HCT116 (cell line): ENCODE measurements around the gene POP4. TPM values are rescaled to one million over a fixed set of nuclear protein-coding genes. Genes with fewer than 3 reads are reported as not detected.

ENCODE experiments used
- ATAC-seq: fragments of 200-7000 bp; cut with Tn5 transposase; 2 replicates; pipeline ENCODE4 v1.9.1; 2020; ENCODE audit warnings: mild to moderate bottlenecking, moderate library complexity
- BruUV-seq: library from RNA; stranded (reverse); fragments of 400-500 nt; replicated peaks from 2 replicates; lab custom pipeline; 2021; lab: Mats Ljungman, UMichigan
- CTCF ChIA-PET: fragments of 300-600 bp; sonication (Branson Sonifier 250); formaldehyde crosslinking; loops from one replicate; lab custom pipeline; 2021; ENCODE audit warnings: antibody characterized with exemption; lab: Charles Lee
- POLR2A ChIA-PET: fragments of 300-600, 350-600 bp; sonication (Branson Sonifier 250); formaldehyde crosslinking; loops from one replicate; lab custom pipeline; 2021; ENCODE audit warnings: antibody characterized with exemption; lab: Charles Lee
- RAD21 ChIA-PET, 2 experiments: fragments of 300-600 bp; sonication (Branson Sonifier 250); formaldehyde crosslinking; loops; one replicate each; lab custom pipeline; 2023; ENCODE audit warnings: low total read pairs in 2 of 2; ENCODE audit not compliant: uncharacterized antibody in 2 of 2, unreplicated experiment in 2 of 2, low non-redundant PET in 1 of 2; lab: Charles Lee
- DNase-seq: peaks from one replicate; pipeline ENCODE4 v3.0.0-alpha.2; 2010; ENCODE audit warnings: low read depth, low spot score
- H2AFZ ChIP-seq: fragments of 200-600 bp; shearing (Covaris generic), sonication (generic); 2 replicates; pipeline ENCODE4 v1.6.1; 2017; ENCODE audit warnings: low read depth, mixed run types, mixed read lengths, antibody characterized with exemption, low read length; ENCODE audit not compliant: poor library complexity, severe bottlenecking
- H3K27ac ChIP-seq: 2 replicates; pipeline ENCODE4 v1.5.1; 2012; ENCODE audit warnings: low read depth, low read length
- H3K27me3 ChIP-seq: fragments of 200-600 bp; sonication (generic); 2 replicates; pipeline ENCODE4 v1.6.1; 2016; ENCODE audit warnings: mixed run types, low read length, mixed read lengths; ENCODE audit not compliant: insufficient read depth
- H3K36me3 ChIP-seq, 2 experiments: fragments of 200-500 bp in 1 of 2; fragments of 200-600 bp in 1 of 2; sonication (Bioruptor generic) in 1 of 2; sonication (generic) in 1 of 2; 2 replicates each; pipeline versions ENCODE4 v1.5.1 to v1.6.1; 2014 to 2016; ENCODE audit warnings: low read length in 2 of 2, inconsistent platforms in 1 of 2, mixed read lengths in 1 of 2, mixed run types in 1 of 2; ENCODE audit not compliant: insufficient read depth in 2 of 2, control insufficient read depth in 1 of 2
- H3K4me1 ChIP-seq, 2 experiments: fragments of 200-600 bp in 1 of 2; sonication (generic) in 1 of 2; 2 replicates each; pipeline versions ENCODE4 v1.5.1 to v1.6.1; 2012 to 2017; ENCODE audit warnings: low read length in 2 of 2, inconsistent platforms in 1 of 2, mild to moderate bottlenecking in 1 of 2, mixed read lengths in 1 of 2, mixed run types in 1 of 2, moderate library complexity in 1 of 2; ENCODE audit not compliant: insufficient read depth in 2 of 2, control insufficient read depth in 1 of 2
- H3K4me2 ChIP-seq: fragments of 200-600 bp; sonication (generic); 2 replicates; pipeline ENCODE4 v1.6.1; 2017; ENCODE audit warnings: mixed run types, low read length, mixed read lengths
- H3K4me3 ChIP-seq, 2 experiments: fragments of 200-600 bp in 1 of 2; sonication (generic) in 1 of 2; replicated peaks in 1 of 2; 2 replicates each; pipeline ENCODE4 v1.5.1; 2011 to 2016; ENCODE audit warnings: low read length in 2 of 2, control low read depth in 1 of 2, low read depth in 1 of 2, mild to moderate bottlenecking in 1 of 2, mixed read lengths in 1 of 2, mixed run types in 1 of 2
- H3K79me2 ChIP-seq: fragments of 200-600 bp; sonication (generic); 2 replicates; pipeline ENCODE4 v1.6.1; 2017; ENCODE audit warnings: mild to moderate bottlenecking, mixed run types, low read length, moderate library complexity, mixed read lengths; ENCODE audit not compliant: insufficient read depth
- H3K9ac ChIP-seq: fragments of 200-600 bp; sonication (generic); 2 replicates; pipeline ENCODE4 v1.6.1; 2016; ENCODE audit warnings: low read length, mixed read lengths
- H3K9me2 ChIP-seq: fragments of 200-600 bp; sonication (generic), shearing (Covaris generic); 2 replicates; pipeline ENCODE4 v1.6.1; 2017; ENCODE audit warnings: mixed run types, mild to moderate bottlenecking, moderate library complexity; ENCODE audit not compliant: insufficient read depth
- H3K9me3 ChIP-seq, 2 experiments: fragments of 200-500 bp in 1 of 2; fragments of 200-600 bp in 1 of 2; sonication (Bioruptor generic) in 1 of 2; sonication (generic) in 1 of 2; 2 replicates each; pipeline ENCODE4 v1.6.1; 2014 to 2017; ENCODE audit warnings: low read length in 2 of 2, mixed read lengths in 2 of 2, inconsistent platforms in 1 of 2, low read depth in 1 of 2, mild to moderate bottlenecking in 1 of 2, mixed run types in 1 of 2, moderate library complexity in 1 of 2; ENCODE audit not compliant: control insufficient read depth in 1 of 2, insufficient read depth in 1 of 2
- H4K20me1 ChIP-seq: fragments of 200-600 bp; sonication (generic), shearing (Covaris generic); 2 replicates; pipeline ENCODE4 v1.6.1; 2017; ENCODE audit warnings: mixed run types, mild to moderate bottlenecking, moderate library complexity; ENCODE audit not compliant: insufficient read depth
- CBX3 ChIP-seq: IDR thresholded peaks from 2 replicates; pipeline ENCODE4 v1.6.1; 2012; ENCODE audit warnings: low read depth
- CEBPB ChIP-seq: IDR thresholded peaks from 2 replicates; pipeline ENCODE4 v1.6.1; 2012; ENCODE audit warnings: low read depth
- EGR1 ChIP-seq: IDR thresholded peaks from 2 replicates; pipeline ENCODE4 v1.6.1; 2012; ENCODE audit warnings: low read depth
- EZH2 ChIP-seq: fragments of 200-600 bp; sonication (generic); IDR thresholded peaks from 2 replicates; pipeline ENCODE4 v1.6.1; 2017; ENCODE audit warnings: antibody characterized with exemption, mixed run types
- EZH2phosphoT487 ChIP-seq: fragments of 200-600 bp; IDR thresholded peaks from 2 replicates; pipeline ENCODE4 v1.6.1; 2018; ENCODE audit warnings: antibody characterized with exemption, borderline replicate concordance
- FOSL1 ChIP-seq: IDR thresholded peaks from 2 replicates; pipeline ENCODE4 v1.6.1; 2012; ENCODE audit warnings: low read depth
- JUND ChIP-seq: IDR thresholded peaks from 2 replicates; pipeline ENCODE4 v1.6.1; 2012
- POLR2A ChIP-seq: IDR thresholded peaks from 2 replicates; pipeline ENCODE4 v1.7.0; 2011; ENCODE audit warnings: borderline replicate concordance; ENCODE audit not compliant: insufficient read depth, insufficient read length; ENCODE audit errors: extremely low read depth
- RAD21 ChIP-seq: IDR thresholded peaks from 2 replicates; pipeline ENCODE4 v1.6.1; 2012; ENCODE audit warnings: low read depth, mild to moderate bottlenecking
- SP1 ChIP-seq: IDR thresholded peaks from 2 replicates; pipeline ENCODE4 v1.6.1; 2012; ENCODE audit warnings: low read depth
- SRF ChIP-seq: IDR thresholded peaks from 2 replicates; pipeline ENCODE4 v1.6.1; 2012; ENCODE audit warnings: low read depth
- TCF7L2 ChIP-seq: IDR thresholded peaks from 2 replicates; pipeline ENCODE4 v1.7.0; 2011; ENCODE audit warnings: borderline replicate concordance, inconsistent platforms; ENCODE audit not compliant: insufficient read depth, insufficient read length; ENCODE audit errors: extremely low read depth
- intact Hi-C: fragments of 100-400 bp; cut with micrococcal nuclease; formaldehyde crosslinking; loops from 2 replicates; pipeline ENCODE4 v1.10.0; 2022
- total RNA-seq: library from RNA; stranded (reverse); gene quantifications from one replicate; pipeline ENCODE4 v1.2.1, GENCODE V29; 2021; ENCODE audit not compliant: unreplicated experiment
- TF ChIP-seq, protein P1 (sequence below): IDR thresholded peaks from 2 replicates; pipeline ENCODE4 v1.6.1; 2012; ENCODE audit warnings: low read depth
- TF ChIP-seq, protein P2 (sequence below), 3 experiments: fragments of 200-600 bp in 1 of 3; sonication (generic) in 1 of 3; IDR thresholded peaks in 2 of 3; conservative IDR thresholded peaks in 1 of 3; 2 replicates each; pipeline ENCODE4 v1.5.1; 2012 to 2017; ENCODE audit warnings: low read depth in 2 of 3, low read length in 2 of 3, antibody characterized with exemption in 1 of 3, borderline replicate concordance in 1 of 3, control low read depth in 1 of 3, mild to moderate bottlenecking in 1 of 3, mixed read lengths in 1 of 3, mixed run types in 1 of 3, moderate library complexity in 1 of 3; ENCODE audit not compliant: insufficient read depth in 1 of 3
- TF ChIP-seq, protein P3 (sequence below): IDR thresholded peaks from 2 replicates; pipeline ENCODE4 v1.6.1; 2012

Gene POP4
- total RNA-seq, 1 experiment from 2014 or later, result 61.2 TPM

DNA sequence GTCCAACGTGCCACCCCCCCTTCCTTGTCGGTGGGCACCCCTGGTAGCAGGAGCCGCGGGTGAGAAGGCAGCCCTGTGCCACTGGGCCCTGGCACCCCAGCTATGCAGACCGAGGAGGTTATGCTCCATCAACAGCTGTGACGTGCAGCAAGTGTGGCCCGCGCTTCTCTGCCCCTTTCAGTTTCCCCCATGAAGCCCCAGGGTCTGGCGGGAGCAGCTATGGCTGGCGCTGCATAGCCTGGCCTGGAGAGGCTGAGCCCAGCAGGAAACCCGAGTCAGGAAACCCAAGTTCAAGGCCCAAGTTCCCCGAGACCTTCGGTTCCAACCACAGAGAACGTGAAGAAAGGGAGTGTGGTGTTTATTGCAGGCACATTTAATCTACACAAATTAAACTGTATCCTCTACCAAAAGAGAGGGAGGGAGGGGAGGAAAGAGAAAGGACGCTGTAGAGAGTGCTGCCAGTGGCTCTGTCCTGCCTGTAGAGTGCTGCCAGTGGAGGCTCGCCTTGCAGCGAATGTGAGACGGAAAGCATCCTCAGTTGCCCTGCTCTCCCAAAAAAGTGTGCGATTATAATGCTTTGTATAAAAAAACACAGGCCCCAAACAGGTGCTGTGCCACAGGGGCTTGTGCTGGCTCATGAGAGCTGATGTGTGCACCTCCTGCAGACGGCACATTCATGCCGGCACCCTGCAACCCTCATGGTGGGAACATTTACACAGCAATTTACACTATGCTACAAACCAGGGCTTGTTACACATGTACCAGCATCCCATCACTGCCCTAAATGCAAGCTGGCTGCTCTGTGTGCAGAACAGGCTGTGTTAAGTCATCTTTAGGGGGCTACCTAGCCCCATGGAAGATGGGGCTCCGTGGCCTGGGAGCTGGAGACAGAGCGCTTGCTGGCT is 16.3 kb downstream of the POP4 start:
- H3K9ac ChIP-seq, result no peak overlapping the region
- no peak for ATAC-seq

More for the DNA sequence above, 16.3 kb downstream of the POP4 start:
- H3K36me3 ChIP-seq, result no peaks in the 10 kb centered on the region
- no peak for DNase-seq
- no peaks in the 10 kb centered on the region for H3K79me2 ChIP-seq
- no peaks in the 10 kb centered on the region for H3K27me3 ChIP-seq
- intact Hi-C loops, result no loop called here
- H4K20me1 ChIP-seq, result no peaks in the 10 kb centered on the region
- no peaks in the 10 kb centered on the region for H3K4me1 ChIP-seq
- H2AFZ ChIP-seq, result no peak overlapping the region
- TF ChIP-seq CBX3, result no peak
- TF ChIP-seq SP1, result no peak
- no peak for TF ChIP-seq CEBPB
- no peak for TF ChIP-seq FOSL1
- no peak for TF ChIP-seq TCF7L2
- no peak for TF ChIP-seq EZH2
- TF ChIP-seq, protein P1, sequence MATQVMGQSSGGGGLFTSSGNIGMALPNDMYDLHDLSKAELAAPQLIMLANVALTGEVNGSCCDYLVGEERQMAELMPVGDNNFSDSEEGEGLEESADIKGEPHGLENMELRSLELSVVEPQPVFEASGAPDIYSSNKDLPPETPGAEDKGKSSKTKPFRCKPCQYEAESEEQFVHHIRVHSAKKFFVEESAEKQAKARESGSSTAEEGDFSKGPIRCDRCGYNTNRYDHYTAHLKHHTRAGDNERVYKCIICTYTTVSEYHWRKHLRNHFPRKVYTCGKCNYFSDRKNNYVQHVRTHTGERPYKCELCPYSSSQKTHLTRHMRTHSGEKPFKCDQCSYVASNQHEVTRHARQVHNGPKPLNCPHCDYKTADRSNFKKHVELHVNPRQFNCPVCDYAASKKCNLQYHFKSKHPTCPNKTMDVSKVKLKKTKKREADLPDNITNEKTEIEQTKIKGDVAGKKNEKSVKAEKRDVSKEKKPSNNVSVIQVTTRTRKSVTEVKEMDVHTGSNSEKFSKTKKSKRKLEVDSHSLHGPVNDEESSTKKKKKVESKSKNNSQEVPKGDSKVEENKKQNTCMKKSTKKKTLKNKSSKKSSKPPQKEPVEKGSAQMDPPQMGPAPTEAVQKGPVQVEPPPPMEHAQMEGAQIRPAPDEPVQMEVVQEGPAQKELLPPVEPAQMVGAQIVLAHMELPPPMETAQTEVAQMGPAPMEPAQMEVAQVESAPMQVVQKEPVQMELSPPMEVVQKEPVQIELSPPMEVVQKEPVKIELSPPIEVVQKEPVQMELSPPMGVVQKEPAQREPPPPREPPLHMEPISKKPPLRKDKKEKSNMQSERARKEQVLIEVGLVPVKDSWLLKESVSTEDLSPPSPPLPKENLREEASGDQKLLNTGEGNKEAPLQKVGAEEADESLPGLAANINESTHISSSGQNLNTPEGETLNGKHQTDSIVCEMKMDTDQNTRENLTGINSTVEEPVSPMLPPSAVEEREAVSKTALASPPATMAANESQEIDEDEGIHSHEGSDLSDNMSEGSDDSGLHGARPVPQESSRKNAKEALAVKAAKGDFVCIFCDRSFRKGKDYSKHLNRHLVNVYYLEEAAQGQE, result no peak
- TF ChIP-seq, protein P2, sequence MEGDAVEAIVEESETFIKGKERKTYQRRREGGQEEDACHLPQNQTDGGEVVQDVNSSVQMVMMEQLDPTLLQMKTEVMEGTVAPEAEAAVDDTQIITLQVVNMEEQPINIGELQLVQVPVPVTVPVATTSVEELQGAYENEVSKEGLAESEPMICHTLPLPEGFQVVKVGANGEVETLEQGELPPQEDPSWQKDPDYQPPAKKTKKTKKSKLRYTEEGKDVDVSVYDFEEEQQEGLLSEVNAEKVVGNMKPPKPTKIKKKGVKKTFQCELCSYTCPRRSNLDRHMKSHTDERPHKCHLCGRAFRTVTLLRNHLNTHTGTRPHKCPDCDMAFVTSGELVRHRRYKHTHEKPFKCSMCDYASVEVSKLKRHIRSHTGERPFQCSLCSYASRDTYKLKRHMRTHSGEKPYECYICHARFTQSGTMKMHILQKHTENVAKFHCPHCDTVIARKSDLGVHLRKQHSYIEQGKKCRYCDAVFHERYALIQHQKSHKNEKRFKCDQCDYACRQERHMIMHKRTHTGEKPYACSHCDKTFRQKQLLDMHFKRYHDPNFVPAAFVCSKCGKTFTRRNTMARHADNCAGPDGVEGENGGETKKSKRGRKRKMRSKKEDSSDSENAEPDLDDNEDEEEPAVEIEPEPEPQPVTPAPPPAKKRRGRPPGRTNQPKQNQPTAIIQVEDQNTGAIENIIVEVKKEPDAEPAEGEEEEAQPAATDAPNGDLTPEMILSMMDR (IDR thresholded peaks at IDR 0.05 in 2 of 3, conservative IDR thresholded peaks at IDR 0.05 in 1 of 3; ENCODE audit: borderline replicate concordance in 1 of 3, insufficient read depth in 1 of 3, low read depth in 2 of 3, low read length in 2 of 3), result no peak
- no peak for TF ChIP-seq JUND
- TF ChIP-seq POLR2A, result no peak
- no peak for TF ChIP-seq EGR1
- TF ChIP-seq, protein P3, sequence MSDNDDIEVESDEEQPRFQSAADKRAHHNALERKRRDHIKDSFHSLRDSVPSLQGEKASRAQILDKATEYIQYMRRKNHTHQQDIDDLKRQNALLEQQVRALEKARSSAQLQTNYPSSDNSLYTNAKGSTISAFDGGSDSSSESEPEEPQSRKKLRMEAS, result no peak
- no peak for TF ChIP-seq RAD21
- no peak for TF ChIP-seq SRF
- no peak for TF ChIP-seq EZH2phosphoT487
- TF ChIP-seq, all 23 proteins: peak for 0
- Histone ChIP-seq H3K4me2 (no peak overlapping the region), H3K27ac (no peak overlapping the region), H3K4me3 (no peak overlapping the region), H3K9me2 (no peaks in the 10 kb centered on the region), H3K9me3 (no peaks in the 10 kb centered on the region)
- ChIA-PET POLR2A (no interaction called here), RAD21 (no interaction called here), CTCF (no interaction called here)
- no TSS peak for BruUV-seq
